ENCODE results near the gene S1PR3. TPM values are rescaled to one million over a fixed set of nuclear protein-coding genes. Genes with fewer than 3 reads are reported as not detected.

The S1PR3 gene
- total and polyA plus RNA-seq, 9 donors, result 14.7 to 54.7 (median 34.6) TPM

DNA sequence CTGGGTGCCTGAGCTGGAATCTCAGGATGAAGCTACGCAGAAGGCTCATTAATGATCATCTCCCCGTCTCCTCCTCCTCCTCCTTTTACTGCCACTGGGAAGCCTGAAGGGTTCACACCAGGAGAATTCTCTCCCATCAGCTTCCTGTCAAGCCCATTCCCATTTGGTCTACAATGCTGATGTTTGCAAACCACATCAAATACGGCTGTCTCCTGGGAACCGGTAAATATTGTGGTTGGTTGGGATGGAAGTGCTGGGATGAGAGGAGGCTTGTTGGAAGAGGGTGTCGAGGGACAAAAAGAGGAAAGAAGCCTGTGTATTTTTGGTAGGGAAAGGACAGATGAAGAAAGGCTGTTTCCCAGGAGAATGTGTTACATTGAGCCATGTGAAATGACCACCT, 13.2 kb upstream of the S1PR3 start:
- 49% methylated on average over 4 of the region's 5 CpGs for WGBS (ENCODE audit: insufficient coverage)
- H3K36me3 ChIP-seq (ENCODE audit: control insufficient read depth, insufficient read depth, low read length), result no peaks in the 10 kb centered on the region
- no peak overlapping the region for H3K27ac ChIP-seq (ENCODE audit: low read length)
- peak; percentile 57 for DNase-seq
- peaks cover 4% of the 10 kb centered on the region for H3K4me1 ChIP-seq (ENCODE audit: control insufficient read depth, insufficient read depth, low read length)
- H3K4me3 ChIP-seq (ENCODE audit: low read length), result no peak overlapping the region
- H3K9me3 ChIP-seq (replicated peaks; ENCODE audit: control insufficient read depth, low read depth, low read length), result peaks cover 8% of the 10 kb centered on the region
- H3K27me3 ChIP-seq (ENCODE audit: control insufficient read depth, insufficient read depth, low read length), result no peaks in the 10 kb centered on the region

DNA sequence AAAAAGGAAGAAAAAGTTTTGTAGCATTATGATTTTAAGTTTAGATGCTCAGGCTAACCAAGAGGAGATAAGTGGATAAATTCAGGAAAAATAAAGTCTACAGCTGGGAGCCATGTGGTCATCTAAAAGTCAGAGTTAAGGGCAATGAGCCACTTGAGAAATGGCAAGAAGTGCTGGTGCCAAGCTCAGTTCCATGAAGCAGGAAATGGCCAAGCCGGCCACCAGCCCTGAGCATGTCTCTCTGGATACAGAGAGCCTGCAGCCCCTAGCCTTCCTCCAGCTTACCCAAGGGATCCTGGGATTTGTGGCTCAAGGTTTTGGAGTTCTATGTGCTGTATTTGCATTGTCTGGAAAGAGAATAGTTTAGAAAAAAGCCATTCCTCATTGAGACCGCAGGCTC, 12.2 kb upstream of the S1PR3 start:
- no peak overlapping the region for H3K27ac ChIP-seq (ENCODE audit: low read length)
- H3K4me1 ChIP-seq (ENCODE audit: control insufficient read depth, insufficient read depth, low read length), result peaks cover 4% of the 10 kb centered on the region
- WGBS (ENCODE audit: insufficient coverage), result no CpG with 5 or more reads among the region's 2 CpGs
- H3K27me3 ChIP-seq (ENCODE audit: control insufficient read depth, insufficient read depth, low read length), result no peaks in the 10 kb centered on the region
- H3K36me3 ChIP-seq (ENCODE audit: control insufficient read depth, insufficient read depth, low read length), result no peaks in the 10 kb centered on the region
- no peak overlapping the region for H3K4me3 ChIP-seq (ENCODE audit: low read length)
- H3K9me3 ChIP-seq (replicated peaks; ENCODE audit: control insufficient read depth, low read depth, low read length), result peaks cover 8% of the 10 kb centered on the region
- DNase-seq, result peak; percentile 43

DNA sequence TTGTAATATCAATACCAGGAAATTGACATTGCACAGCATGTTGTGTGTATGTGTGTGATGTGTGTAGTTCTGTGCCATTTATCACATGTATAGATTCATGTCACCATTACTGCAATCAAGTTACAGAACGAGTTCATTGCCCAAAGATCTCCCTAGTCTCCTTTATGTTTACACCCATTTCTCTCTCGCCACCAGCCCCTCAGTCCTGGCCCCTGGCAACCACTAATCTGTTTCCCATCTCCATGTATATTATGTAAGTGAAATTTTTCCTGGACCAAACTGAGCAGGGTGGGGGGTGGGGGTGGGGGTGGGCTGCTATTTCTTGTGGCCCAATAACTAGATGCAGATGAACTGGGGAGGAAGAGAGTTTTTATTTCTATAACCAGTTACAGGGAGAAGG, 11.5 kb upstream of the S1PR3 start:
- DNase-seq, result no peak
- Histone ChIP-seq H3K27me3 (ENCODE audit: control insufficient read depth, insufficient read depth, low read length) (no peaks in the 10 kb centered on the region), H3K4me3 (ENCODE audit: low read length) (no peak overlapping the region), H3K9me3 (replicated peaks; ENCODE audit: control insufficient read depth, low read depth, low read length) (peaks cover 8% of the 10 kb centered on the region), H3K27ac (ENCODE audit: low read length) (no peak overlapping the region), H3K4me1 (ENCODE audit: control insufficient read depth, insufficient read depth, low read length) (peaks cover 4% of the 10 kb centered on the region), H3K36me3 (ENCODE audit: control insufficient read depth, insufficient read depth, low read length) (no peaks in the 10 kb centered on the region)
- no CpG with 5 or more reads among the region's 2 CpGs for WGBS (ENCODE audit: insufficient coverage)

DNA sequence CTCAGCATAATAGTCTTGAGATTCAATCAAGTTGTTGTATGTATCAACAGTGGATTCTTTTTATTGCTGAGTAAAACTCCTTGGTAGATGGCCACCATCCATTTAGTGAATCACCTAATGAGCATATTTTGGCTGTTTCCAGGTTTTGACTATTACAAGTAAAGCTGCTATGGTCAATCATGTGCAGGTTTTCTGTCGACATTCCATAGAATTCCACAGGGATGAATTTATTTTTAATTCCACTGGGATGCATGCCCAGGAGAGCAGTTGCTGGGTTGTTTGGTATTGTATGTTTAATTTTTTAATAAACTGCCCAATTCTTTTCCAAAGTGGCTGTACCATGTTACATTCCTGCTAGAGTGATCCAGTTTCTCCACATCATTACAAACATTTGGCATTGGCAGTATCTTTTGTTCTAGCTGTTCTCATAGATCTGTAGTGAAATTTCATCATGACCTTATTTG, 10.5 kb upstream of the S1PR3 start:
- peaks cover 4% of the 10 kb centered on the region for H3K4me1 ChIP-seq (ENCODE audit: control insufficient read depth, insufficient read depth, low read length)
- H3K9me3 ChIP-seq (replicated peaks; ENCODE audit: control insufficient read depth, low read depth, low read length), result peaks cover 8% of the 10 kb centered on the region
- peak; percentile 77 for DNase-seq
- H3K27me3 ChIP-seq (ENCODE audit: control insufficient read depth, insufficient read depth, low read length), result no peaks in the 10 kb centered on the region
- peak overlapping the region; percentile 15 for H3K27ac ChIP-seq (ENCODE audit: low read length)
- no peaks in the 10 kb centered on the region for H3K36me3 ChIP-seq (ENCODE audit: control insufficient read depth, insufficient read depth, low read length)
- no CpG with 5 or more reads among the region's 1 CpG for WGBS (ENCODE audit: insufficient coverage)
- no peak overlapping the region for H3K4me3 ChIP-seq (ENCODE audit: low read length)

DNA sequence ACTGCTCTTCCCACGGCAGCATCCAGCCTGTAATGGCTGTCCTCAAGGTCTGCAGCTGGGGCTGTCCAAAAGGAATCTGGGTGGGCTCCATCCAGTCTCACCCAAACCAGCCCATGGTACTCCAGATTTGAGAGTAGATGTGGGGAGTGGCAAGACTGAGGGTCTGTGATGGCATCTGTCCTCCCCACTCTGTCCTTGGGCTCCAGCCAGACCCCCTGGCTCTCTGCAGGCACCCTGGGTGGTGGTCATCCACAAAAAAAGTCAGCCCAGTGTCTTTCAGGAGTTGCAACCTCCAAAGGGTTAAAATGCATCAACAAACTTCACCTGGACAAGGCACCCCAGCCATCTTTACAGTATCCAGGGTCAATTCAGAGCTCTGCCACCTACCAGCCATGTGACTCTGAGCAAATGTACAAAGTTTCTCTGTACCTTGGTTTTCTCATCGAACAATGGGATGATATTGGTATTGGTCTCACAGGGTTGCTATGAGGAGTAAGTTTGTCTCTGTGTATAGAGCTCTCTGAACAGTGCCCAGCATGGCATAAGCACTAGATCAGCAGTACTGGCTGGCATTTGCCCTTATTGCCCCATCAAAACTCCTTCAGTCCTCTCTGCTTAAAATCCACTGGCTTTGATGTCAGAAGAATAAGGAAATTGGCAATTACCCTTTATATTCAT, 7.3 kb upstream of the S1PR3 start:
- WGBS (ENCODE audit: insufficient coverage), result 100% methylated on average over 1 of the region's 2 CpGs
- Histone ChIP-seq H3K4me3 (ENCODE audit: low read length) (no peak overlapping the region), H3K27ac (ENCODE audit: low read length) (no peak overlapping the region), H3K27me3 (ENCODE audit: control insufficient read depth, insufficient read depth, low read length) (no peaks in the 10 kb centered on the region), H3K36me3 (ENCODE audit: control insufficient read depth, insufficient read depth, low read length) (no peaks in the 10 kb centered on the region), H3K4me1 (ENCODE audit: control insufficient read depth, insufficient read depth, low read length) (peaks cover 1% of the 10 kb centered on the region), H3K9me3 (replicated peaks; ENCODE audit: control insufficient read depth, low read depth, low read length) (peaks cover 8% of the 10 kb centered on the region)
- no peak for DNase-seq

DNA sequence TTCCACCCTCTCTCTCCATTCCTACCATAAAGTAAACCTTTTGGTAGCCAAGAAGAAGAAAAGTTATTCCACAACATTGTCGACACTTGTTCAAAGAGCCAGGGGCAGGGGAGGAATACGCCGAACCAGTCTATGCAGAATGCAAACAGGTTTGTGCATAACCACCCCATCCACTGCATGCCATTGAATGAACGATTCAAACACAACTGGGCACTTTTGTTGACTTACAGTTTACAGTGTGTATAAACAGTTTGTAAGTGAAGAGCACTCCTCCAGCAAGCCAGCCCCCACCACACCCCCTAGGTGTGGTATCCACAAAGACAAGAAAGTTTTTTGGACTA, 6.8 kb upstream of the S1PR3 start:
- no peaks in the 10 kb centered on the region for H3K27me3 ChIP-seq (ENCODE audit: control insufficient read depth, insufficient read depth, low read length)
- H3K4me3 ChIP-seq (ENCODE audit: low read length), result no peak overlapping the region
- no peak overlapping the region for H3K27ac ChIP-seq (ENCODE audit: low read length)
- peaks cover 3% of the 10 kb centered on the region for H3K4me1 ChIP-seq (ENCODE audit: control insufficient read depth, insufficient read depth, low read length)
- DNase-seq, result no peak
- H3K36me3 ChIP-seq (ENCODE audit: control insufficient read depth, insufficient read depth, low read length), result no peaks in the 10 kb centered on the region
- H3K9me3 ChIP-seq (replicated peaks; ENCODE audit: control insufficient read depth, low read depth, low read length), result peaks cover 8% of the 10 kb centered on the region
- WGBS (ENCODE audit: insufficient coverage), result 100% methylated on average over 2 of the region's 4 CpGs

DNA sequence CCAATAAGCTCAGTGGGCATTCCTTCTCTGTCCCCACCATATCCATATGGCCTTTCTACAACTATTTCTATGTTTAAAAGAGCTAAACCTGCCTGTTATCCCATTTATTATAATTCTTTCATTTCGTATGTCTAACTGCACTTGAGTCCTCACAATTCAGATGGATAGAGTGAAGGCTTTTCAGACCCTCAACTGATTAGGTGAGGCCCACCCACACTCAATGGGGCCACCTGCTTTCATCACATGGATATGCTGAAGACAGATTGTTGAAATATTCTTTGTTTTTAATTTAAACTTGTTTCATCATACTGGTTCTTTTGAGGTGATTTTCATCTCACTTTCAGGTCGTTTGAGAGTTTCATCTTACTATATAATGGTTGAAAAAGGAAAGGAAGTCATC, 5.7 kb upstream of the S1PR3 start:
- H3K36me3 ChIP-seq (ENCODE audit: control insufficient read depth, insufficient read depth, low read length), result no peaks in the 10 kb centered on the region
- no peak overlapping the region for H3K4me3 ChIP-seq (ENCODE audit: low read length)
- DNase-seq, result no peak
- peaks cover 8% of the 10 kb centered on the region for H3K9me3 ChIP-seq (replicated peaks; ENCODE audit: control insufficient read depth, low read depth, low read length)
- no peaks in the 10 kb centered on the region for H3K27me3 ChIP-seq (ENCODE audit: control insufficient read depth, insufficient read depth, low read length)
- H3K27ac ChIP-seq (ENCODE audit: low read length), result no peak overlapping the region
- no CpG with 5 or more reads among the region's 2 CpGs for WGBS (ENCODE audit: insufficient coverage)
- H3K4me1 ChIP-seq (ENCODE audit: control insufficient read depth, insufficient read depth, low read length), result peaks cover 10% of the 10 kb centered on the region

DNA sequence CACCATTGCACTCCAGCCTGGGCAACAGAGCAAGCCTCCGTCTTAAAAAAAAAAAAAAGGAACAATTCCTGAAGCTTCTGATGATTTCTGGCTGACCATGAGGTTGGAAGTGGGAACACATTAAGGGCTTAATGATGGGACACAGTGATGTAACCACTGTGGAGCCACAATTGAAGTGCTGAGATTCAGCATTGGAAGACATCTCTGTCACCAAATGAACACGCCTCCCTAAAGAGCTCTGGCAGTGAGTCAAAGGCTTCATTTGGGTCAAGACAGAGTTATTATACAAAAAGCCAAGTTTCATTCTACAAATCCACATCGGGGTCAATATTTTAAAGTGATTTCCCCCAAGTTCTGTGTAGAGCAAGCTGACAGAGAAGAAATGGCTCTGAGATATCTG, 4.5 kb upstream of the S1PR3 start:
- H3K4me1 ChIP-seq (ENCODE audit: control insufficient read depth, insufficient read depth, low read length), result peaks cover 16% of the 10 kb centered on the region
- H3K9me3 ChIP-seq (replicated peaks; ENCODE audit: control insufficient read depth, low read depth, low read length), result peaks cover 4% of the 10 kb centered on the region
- H3K27me3 ChIP-seq (ENCODE audit: control insufficient read depth, insufficient read depth, low read length), result no peaks in the 10 kb centered on the region
- H3K36me3 ChIP-seq (ENCODE audit: control insufficient read depth, insufficient read depth, low read length), result no peaks in the 10 kb centered on the region
- no peak overlapping the region for H3K27ac ChIP-seq (ENCODE audit: low read length)
- WGBS (ENCODE audit: insufficient coverage), result no CpG with 5 or more reads among the region's 3 CpGs
- H3K4me3 ChIP-seq (ENCODE audit: low read length), result no peak overlapping the region
- no peak for DNase-seq

DNA sequence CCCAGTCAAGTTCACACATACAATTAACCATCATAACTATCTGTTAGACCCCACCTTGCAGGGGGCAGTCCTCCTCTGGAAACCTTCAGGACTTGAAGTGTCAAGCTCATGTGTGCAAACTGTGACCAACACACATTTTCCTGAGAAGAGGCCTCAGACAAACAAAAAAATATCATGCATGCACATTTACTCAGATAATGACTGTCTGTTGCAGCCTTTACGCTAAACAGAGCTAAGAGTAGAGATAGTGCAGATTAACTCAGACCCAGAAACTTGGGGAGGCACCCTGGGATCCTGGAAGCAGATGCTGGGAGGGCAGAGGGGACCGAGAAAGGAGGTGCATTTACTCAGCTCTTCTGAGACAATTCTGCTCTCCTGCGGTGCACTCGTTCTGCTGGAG, 3.6 kb upstream of the S1PR3 start:
- 100% methylated on average over 2 of the region's 4 CpGs for WGBS (ENCODE audit: insufficient coverage)

DNA sequence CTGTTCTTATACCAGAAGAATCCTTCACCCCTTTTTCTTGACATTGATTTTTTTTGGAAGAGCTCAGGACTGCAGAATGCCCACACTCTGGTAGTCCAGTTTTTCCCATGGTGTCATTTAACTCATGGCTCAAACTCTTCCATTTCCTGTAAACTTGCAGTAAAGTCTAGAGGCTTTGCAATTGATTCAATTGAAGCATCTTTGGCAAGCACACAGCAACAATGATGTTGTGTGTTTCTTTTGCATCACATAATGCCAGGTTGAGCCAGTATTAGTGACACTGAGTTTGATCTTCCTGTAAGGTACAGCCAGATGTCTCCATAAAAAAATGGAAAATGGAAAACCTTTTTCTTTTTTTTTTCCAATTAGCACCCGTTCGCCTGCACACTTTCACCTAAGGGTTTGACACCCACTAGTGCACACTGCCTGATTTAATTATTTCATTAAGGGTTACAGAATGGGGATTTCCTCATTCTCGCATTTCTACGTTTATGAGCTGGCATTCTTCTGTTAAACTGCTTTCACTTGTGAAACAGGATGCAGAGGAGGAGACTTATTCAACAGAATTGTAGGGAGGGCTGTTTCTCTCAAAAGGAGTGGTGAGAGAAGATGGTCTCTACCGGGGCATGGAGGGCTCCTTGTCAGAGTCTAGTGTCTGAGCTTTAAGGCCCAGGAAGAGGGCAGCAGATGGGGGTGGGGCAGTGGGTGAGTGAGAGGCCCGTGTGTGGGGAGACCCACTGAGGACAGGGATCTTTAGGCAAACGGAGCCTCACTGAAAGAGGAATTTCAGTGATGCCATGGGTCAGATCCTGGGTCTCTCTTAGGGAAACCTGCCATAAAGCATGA, 2.2 kb upstream of the S1PR3 start:
- Histone ChIP-seq H3K36me3 (ENCODE audit: control insufficient read depth, insufficient read depth, low read length) (peaks cover 2% of the 10 kb centered on the region), H3K27ac (ENCODE audit: low read length) (peak overlapping the region; percentile 55), H3K27me3 (ENCODE audit: control insufficient read depth, insufficient read depth, low read length) (peaks cover 2% of the 10 kb centered on the region), H3K4me1 (ENCODE audit: control insufficient read depth, insufficient read depth, low read length) (peaks cover 23% of the 10 kb centered on the region), H3K4me3 (ENCODE audit: low read length) (no peak overlapping the region), H3K9me3 (replicated peaks; ENCODE audit: control insufficient read depth, low read depth, low read length) (no peaks in the 10 kb centered on the region)
- 33% methylated on average over 5 of the region's 7 CpGs for WGBS (ENCODE audit: insufficient coverage)
- DNase-seq, result no peak

More for the DNA sequence above, 3.6 kb upstream of the S1PR3 start:
- Histone ChIP-seq H3K36me3 (ENCODE audit: control insufficient read depth, insufficient read depth, low read length) (no peaks in the 10 kb centered on the region), H3K27ac (ENCODE audit: low read length) (no peak overlapping the region), H3K27me3 (ENCODE audit: control insufficient read depth, insufficient read depth, low read length) (no peaks in the 10 kb centered on the region), H3K4me3 (ENCODE audit: low read length) (no peak overlapping the region), H3K4me1 (ENCODE audit: control insufficient read depth, insufficient read depth, low read length) (peaks cover 19% of the 10 kb centered on the region), H3K9me3 (replicated peaks; ENCODE audit: control insufficient read depth, low read depth, low read length) (no peaks in the 10 kb centered on the region)
- no peak for DNase-seq

Data from muscle of leg (tissue), 11 donors.